ENCODE data around the gene COBL.

GRCh38 chr7:51357821-51358220, 41.2 kb upstream of the COBL start:
- no peak for TF ChIP-seq POLR2A (IDR thresholded peaks at IDR 0.05)
- TF ChIP-seq CTCF (IDR thresholded peaks at IDR 0.05): no peak
- TF ChIP-seq POLR2AphosphoS5 (IDR thresholded peaks at IDR 0.05): no peak
- no peak for TF ChIP-seq EP300 (IDR thresholded peaks at IDR 0.05; ENCODE audit: low read depth)

All from transverse colon (tissue), 4 donors.